ENCODE results near the gene PUM2. TPM values are rescaled to one million over a fixed set of nuclear protein-coding genes. Genes with fewer than 3 reads are reported as not detected.
A peak's percentile ranks its signal among the peaks of the same experiment; 100 is the strongest.
"Not testable (repeated sequence)": the region's sequence is repeated elsewhere in the genome, so short reads cannot be mapped to it uniquely, and the experiment has no call there.

The PUM2 gene
- 177 TPM for total RNA-seq

DNA sequence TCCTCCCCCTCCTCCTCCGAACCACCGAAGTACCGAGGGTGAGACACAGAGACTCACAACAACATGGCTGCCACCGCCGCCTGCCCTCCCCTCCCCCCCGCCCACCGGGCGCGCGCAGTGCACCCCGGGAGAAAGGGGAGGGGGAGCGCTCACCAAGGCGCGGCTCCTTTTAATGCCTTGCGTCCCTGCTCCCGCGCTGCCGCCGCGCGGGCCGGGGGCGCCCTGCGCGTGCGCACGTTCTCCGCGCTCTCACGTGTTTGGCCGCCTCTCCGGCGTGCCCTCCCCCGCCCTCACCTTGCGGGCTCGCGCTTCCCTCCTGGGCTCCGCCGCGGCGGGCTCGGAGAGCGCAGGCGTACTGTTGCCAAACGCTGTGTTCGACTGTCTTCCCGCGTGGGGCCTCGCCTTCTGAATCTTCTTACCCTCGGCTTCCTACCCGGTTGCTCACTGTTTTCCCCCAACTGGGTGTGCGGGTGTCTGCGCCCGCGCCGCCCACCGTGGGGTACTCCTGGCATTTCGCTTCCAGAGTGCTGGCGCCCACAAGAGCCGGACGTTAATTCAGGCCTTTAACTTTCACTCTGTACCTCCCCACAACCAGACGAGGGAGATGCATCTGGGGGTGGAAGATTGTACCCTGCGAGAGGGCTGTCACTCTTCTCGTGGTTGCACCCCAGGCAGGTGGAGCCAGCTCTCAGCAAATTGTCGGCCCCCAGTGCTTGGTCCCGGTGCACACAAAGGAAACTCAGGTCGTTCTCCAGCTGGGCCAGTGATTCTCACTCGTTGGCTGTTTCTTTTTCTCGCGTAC is at the start of gene PUM2:
TSS of gene PUM2 (minus strand) at position 92 of the 802 bp plus-strand sequence. CDS start 23,484 bp downstream, outside the sequence.
- DNase-seq = peak; percentile 91

DNA sequence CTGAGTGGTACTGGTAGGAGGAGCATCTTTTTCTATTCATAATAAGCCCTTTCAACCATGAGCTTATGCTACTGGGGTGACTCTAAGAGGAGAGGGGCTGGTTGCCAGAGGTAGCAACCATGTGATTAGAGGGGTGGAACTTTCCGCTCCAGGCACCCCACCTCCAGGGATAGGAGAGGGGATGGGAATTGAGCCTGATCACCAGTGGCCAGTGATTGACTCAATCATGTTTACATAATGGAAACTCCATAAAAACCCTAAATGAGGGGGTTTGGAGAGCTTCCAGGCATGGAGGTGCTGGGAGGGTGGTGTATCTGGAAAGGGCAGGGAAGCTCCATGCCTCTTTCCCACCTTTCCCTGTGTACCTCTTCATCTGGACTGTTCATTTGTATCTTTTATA is 49.7 kb upstream of the PUM2 start:
- DNase-seq = no peak

DNA sequence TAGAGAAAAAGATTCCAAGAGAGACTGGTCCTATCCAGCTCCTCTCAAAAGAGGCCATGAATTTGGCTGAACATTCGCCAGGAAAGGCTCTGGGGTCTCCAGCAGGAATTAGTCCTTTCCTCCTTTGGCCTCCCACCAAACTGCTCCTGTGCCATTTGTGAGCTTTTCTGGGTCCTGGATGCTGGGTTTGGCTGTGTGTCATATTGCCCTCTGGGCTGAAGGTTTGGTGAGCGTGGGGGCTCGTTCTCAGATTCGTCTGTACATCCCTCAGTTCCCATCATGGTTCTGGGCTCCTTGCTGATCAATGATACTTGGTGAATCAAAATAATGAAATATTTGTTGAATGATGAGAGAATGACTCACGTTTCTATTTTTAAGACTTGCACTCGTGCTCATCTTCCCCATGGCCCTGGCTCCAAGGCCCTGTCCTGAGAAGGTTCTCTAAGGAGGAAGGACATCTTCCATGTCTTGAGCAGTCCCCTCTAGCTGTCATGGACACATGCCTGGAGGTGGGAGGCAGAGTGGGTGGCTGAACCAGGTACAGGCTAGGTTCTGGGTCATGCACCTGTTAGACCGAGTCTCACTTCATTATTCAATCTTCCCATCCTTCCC is 48.4 kb upstream of the PUM2 start:
- no peak for DNase-seq

- DNase-seq = no peak
Observed at GRCh38 chr2:20397811-20398447, 47.3 kb upstream of the PUM2 start.

GRCh38 chr2:20396356-20397000 is 45.8 kb upstream of the PUM2 start:
- no peak for DNase-seq

GRCh38 chr2:20393986-20394385 is 43.3 kb upstream of the PUM2 start:
- DNase-seq = no peak

- DNase-seq = no peak
Observed at GRCh38 chr2:20391951-20392699, 41.5 kb upstream of the PUM2 start.

DNA sequence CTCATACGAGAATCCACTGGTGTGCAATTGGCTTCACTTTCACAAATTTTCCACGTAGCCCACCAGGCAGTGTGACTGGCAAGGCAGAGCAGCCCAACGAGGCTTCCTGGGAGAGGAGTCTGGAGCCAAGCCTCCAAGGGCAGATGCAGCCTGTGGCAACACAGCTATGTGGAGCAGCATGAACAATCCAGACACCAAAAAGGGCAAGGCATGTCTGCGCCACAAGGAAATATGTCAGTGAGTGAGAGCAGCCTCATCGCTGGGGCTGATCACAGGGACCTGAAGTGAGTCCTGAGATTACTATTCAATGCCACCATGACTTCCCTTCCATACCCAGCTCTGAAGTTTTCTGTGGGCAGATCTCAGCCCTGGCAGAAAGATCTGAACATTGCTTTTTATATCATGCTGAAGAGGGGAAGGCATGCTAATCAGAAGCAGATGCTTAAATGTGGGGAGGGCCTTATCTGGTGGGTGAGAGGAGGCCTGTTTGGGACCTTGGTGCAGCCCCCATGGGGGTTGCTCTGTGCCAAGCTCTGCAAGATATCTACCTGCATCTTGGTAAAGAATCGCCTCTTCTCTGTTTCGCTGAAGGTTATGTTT is 40.0 kb upstream of the PUM2 start:
- no peak for DNase-seq

- no peak for DNase-seq
Observed at GRCh38 chr2:20384953-20385352, 34.3 kb upstream of the PUM2 start.

DNA sequence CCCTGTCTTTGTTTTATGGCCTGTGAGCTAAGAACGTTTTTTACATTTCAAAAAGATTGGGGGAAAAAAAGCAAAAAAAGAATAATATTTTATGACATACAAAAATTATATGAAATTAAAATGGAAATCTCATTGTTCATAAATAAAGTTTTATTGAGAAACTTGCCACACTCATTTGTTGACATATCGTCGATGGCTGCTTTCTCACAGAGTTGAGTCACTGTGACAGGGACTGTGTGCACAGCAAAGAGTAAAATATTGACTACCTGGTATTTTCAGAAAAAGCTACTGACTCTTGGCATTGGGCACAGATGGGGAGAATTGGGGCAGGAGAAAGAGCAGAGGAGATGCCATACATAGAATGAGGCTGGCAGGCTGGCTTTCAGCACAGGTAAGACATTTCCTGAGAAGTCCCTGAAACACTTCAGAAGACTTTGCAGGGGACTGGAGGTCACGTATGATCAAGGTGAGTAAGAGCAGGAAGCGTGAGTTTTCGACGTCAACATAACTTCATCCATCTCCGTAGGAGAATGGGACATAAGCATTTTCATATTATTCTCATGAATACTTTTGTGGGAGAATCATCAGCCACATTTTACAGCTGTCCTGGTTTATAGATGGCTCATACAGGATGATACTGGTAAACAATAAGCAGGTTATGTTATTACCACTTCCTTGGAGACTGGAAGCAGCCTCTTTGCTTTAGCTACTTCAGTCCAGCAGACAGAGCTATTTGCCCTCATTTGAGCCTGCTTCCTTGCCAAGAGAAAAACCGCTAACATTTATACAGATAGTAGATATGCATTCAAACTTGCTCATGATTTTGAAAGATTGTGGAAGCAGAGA is 32.5 kb upstream of the PUM2 start:
- DNase-seq = no peak

DNA sequence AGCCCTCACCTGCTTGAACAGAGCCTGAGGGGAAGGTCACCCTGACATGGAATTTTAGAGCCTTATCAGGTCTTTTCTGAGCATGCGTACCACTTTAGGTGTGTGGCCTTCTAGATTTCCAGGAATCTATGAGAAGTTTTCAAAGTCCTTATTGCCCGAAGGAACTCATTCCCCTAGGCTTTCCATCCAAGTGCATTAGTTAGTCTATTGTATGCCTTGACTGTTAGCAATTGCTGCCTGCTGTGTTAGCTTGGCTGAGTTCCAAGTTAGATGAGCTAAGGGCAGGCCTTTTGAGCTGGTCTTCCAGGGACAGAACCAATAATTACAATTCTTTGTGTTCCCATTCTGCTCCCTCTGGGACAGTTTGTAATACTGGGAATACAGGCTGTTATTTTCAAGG is 30.8 kb upstream of the PUM2 start:
- DNase-seq = peak; percentile 46

GRCh38 chr2:20378891-20379519 is 28.4 kb upstream of the PUM2 start:
- DNase-seq = peak; percentile 51

- no peak for DNase-seq
Observed at GRCh38 chr2:20378341-20378740, 27.7 kb upstream of the PUM2 start.

DNA sequence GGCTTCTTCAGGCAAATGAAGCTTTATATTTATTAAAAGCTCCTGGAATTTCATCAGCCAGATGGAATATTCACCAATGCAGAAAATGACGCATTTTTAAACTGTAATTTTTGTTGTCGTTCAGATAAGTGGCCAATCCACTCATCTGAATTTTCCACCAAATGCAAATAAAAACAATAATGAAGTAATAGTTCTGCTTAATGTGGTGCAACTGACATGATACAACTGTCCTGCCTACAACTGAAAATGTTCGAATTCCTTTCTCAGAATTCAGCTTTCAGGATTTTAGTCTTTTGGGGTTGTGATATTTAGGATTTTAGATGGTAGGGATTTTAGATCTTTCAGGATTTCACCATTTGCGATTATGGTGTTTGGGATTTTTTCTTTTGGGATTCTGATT is 27.1 kb upstream of the PUM2 start:
- no peak for DNase-seq

DNA sequence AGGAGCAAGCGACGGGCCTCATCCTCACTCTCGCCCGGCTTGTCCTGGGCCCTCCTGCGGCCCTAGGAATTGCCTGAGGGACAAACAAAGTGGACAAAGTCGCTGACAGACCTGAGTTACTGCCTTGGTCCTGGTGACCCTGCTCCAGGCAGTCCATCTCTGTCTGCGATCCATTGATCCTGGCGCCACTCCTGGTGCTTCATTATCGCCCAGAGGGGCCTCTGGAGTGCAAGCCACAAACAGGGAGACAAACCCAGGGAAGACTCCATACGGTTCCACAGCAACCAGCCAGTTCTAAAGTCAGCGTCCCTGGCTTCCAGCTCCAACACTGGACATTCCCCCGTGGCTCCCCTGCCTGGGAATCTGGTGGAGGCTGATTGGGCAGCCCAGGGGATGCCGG is 24.3 kb upstream of the PUM2 start:
- DNase-seq = not testable (repeated sequence)

DNA sequence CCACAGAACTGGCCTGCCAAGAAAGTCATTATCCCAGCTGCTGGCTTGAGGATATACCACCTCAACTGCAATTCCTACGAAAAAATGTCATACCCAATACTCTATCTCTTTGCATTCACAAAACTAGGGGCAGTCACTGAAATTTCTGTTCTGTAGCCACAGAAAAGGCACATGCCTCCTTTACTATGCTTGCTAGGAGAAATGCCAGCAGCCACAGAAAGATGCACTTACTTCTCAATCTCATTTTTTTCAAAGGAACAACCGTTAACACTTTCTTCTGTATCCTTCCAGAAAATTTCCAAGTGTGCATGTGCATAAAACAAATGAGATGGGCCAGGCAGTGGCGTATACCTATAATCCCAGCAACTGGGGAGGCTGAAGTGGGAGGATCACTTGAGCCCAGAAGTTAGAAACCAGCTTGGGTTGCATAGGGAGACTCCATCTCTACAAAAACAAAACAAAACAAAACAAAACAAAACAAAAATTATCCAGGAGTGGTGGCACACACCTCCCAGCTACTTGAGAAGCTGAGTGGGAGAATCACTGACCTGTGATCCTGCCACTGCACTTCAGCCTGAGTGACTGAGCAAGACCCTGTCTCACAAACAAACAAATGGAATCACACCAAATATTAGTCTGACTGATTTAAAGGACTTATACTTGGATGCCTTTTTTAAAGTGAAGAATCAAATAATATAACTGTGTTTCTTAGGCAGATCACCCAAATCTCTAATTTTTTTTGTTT is 22.4 kb upstream of the PUM2 start:
- no peak for DNase-seq

DNA sequence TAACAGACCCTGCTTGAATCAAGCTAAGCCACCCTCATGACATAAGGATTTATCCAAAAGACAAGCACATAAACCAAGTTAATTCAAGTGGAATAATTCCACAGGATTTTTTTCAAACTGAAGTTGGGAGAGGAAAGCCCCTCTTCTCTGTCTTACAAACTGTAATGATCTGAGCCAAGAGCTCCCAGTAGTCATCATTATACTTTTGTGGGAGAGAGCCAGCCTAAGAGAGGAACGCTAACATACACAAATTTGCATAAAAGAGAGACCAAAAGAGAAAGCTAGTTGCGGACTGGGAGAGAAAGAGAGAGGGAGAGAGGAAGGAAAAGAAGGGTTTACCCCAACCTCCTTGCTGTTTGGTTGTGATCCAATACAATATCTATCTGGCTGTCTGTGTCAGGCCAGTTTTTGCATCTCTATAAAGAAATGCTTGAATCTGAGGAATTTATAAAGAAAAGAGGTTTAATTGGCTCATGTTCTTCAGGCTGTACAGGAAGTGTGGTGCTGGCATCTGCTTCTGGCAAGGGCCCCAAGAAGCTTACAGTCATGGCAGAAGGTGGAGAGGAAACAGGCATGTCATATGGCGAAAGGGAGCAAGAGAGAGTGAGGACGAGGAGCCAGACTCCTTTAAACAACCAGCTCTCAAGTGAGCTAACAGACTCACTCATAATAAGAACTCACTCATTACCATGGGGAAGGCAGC is 20.8 kb upstream of the PUM2 start:
- DNase-seq = no peak

- no peak for DNase-seq
Observed at GRCh38 chr2:20370191-20370590, 19.5 kb upstream of the PUM2 start.

- DNase-seq = no peak
Observed at GRCh38 chr2:20369366-20369765, 18.7 kb upstream of the PUM2 start.

Measured in occipital lobe (tissue), 2 donors.